Mesendoderm (in vitro differentiated cells): Measurements from ENCODE around the gene POGLUT2.

Source experiments
- DNase-seq: peaks from one replicate; pipeline ENCODE4 v3.0.0; 2013
- H2AK5ac ChIP-seq: 2 replicates; pipeline ENCODE4 v1.6.1; 2013; ENCODE audit warnings: low read length, inconsistent platforms
- H2BK120ac ChIP-seq: 2 replicates; pipeline ENCODE4 v1.6.1; 2013; ENCODE audit warnings: low read depth, mild to moderate bottlenecking, low read length, moderate library complexity, mixed read lengths
- H2BK15ac ChIP-seq: replicated peaks from 2 replicates; pipeline ENCODE4 v1.6.1; 2013; ENCODE audit warnings: low read depth, mild to moderate bottlenecking, moderate library complexity
- H2BK5ac ChIP-seq: 2 replicates; pipeline ENCODE4 v1.6.1; 2013; ENCODE audit warnings: low read length, inconsistent platforms
- H3K18ac ChIP-seq: 2 replicates; pipeline ENCODE4 v1.6.1; 2013; ENCODE audit warnings: mild to moderate bottlenecking, low read length, mixed read lengths
- H3K23ac ChIP-seq: one replicate; pipeline ENCODE4 v1.6.1; 2013; ENCODE audit warnings: low read length
- H3K27ac ChIP-seq: 2 replicates; pipeline ENCODE4 v1.5.1; 2013; ENCODE audit warnings: low read depth, mild to moderate bottlenecking, inconsistent platforms, low read length, moderate library complexity
- H3K27me3 ChIP-seq: 2 replicates; pipeline ENCODE4 v1.6.1; 2013; ENCODE audit warnings: low read length, control low read depth, mild to moderate bottlenecking, inconsistent platforms; ENCODE audit not compliant: insufficient read depth, poor library complexity
- H3K36me3 ChIP-seq: 2 replicates; pipeline ENCODE4 v1.6.1; 2013; ENCODE audit warnings: low read length, inconsistent platforms; ENCODE audit not compliant: control insufficient read depth, insufficient read depth
- H3K4ac ChIP-seq: one replicate; pipeline ENCODE4 v1.6.1; 2013; ENCODE audit warnings: low read depth, mild to moderate bottlenecking, low read length, moderate library complexity
- H3K4me1 ChIP-seq: 2 replicates; pipeline ENCODE4 v1.6.1; 2013; ENCODE audit warnings: low read depth, low read length, inconsistent platforms; ENCODE audit not compliant: control insufficient read depth
- H3K4me2 ChIP-seq: 2 replicates; pipeline ENCODE4 v1.6.1; 2013; ENCODE audit warnings: low read length
- H3K4me3 ChIP-seq: 2 replicates; pipeline ENCODE4 v1.5.1; 2013; ENCODE audit warnings: mild to moderate bottlenecking, low read length
- H3K56ac ChIP-seq: one replicate; pipeline ENCODE4 v1.6.1; 2013; ENCODE audit warnings: low read length
- H3K79me1 ChIP-seq: 2 replicates; pipeline ENCODE4 v1.6.1; 2013; ENCODE audit warnings: low read length, inconsistent platforms
- H3K79me2 ChIP-seq: 2 replicates; pipeline ENCODE4 v1.6.1; 2013; ENCODE audit warnings: mild to moderate bottlenecking, low read length; ENCODE audit not compliant: control insufficient read depth, insufficient read depth
- H3K9ac ChIP-seq: 2 replicates; pipeline ENCODE4 v1.6.1; 2013; ENCODE audit warnings: low read length, inconsistent platforms
- H4K5ac ChIP-seq: one replicate; pipeline ENCODE4 v1.6.1; 2013; ENCODE audit warnings: low read length
- H4K8ac ChIP-seq: one replicate; pipeline ENCODE4 v1.6.1; 2013; ENCODE audit warnings: low read depth, mild to moderate bottlenecking, control low read depth, low read length, moderate library complexity
- WGBS: extraction: QIAGEN DNeasy Blood & Tissue Kit; methylation state at CpG from one replicate; pipeline ENCODE4 v1.1.7; 2013; ENCODE audit warnings: low lambda C conversion rate, missing lambda C conversion rate; ENCODE audit not compliant: insufficient coverage; ENCODE audit errors: extremely low coverage; 5-methylcytosine and 5-hydroxymethylcytosine counted together

POGLUT2 gene

GRCh38 chr13:102770435-102770834, 28.3 kb downstream of the POGLUT2 start:
- Histone ChIP-seq H3K79me2 (no peaks in the 10 kb centered on the region), H3K27me3 (no peaks in the 10 kb centered on the region), H3K4ac (no peak overlapping the region), H2BK5ac (no peak overlapping the region), H3K36me3 (no peaks in the 10 kb centered on the region), H3K27ac (no peak overlapping the region), H4K5ac (no peak overlapping the region), H3K4me3 (no peak overlapping the region), H2AK5ac (no peak overlapping the region), H3K79me1 (no peaks in the 10 kb centered on the region), H2BK120ac (no peak overlapping the region), H3K56ac (no peak overlapping the region), H2BK15ac (no peak overlapping the region), H3K18ac (no peak overlapping the region), H3K23ac (no peak overlapping the region), H3K9ac (no peak overlapping the region), H4K8ac (no peak overlapping the region), H3K4me2 (no peak overlapping the region), H3K4me1 (peaks cover 2% of the 10 kb centered on the region)
- no CpG with 5 or more reads among the region's 2 CpGs for WGBS
- no peak for DNase-seq

GRCh38 chr13:102769679-102770078, 29.1 kb downstream of the POGLUT2 start:
- Histone ChIP-seq H2AK5ac (no peak overlapping the region), H4K8ac (no peak overlapping the region), H3K4me3 (no peak overlapping the region), H3K36me3 (no peaks in the 10 kb centered on the region), H3K79me2 (no peaks in the 10 kb centered on the region), H3K79me1 (no peaks in the 10 kb centered on the region), H3K56ac (no peak overlapping the region), H3K23ac (no peak overlapping the region), H3K27me3 (no peaks in the 10 kb centered on the region), H3K4me1 (peaks cover 2% of the 10 kb centered on the region), H4K5ac (no peak overlapping the region), H2BK120ac (no peak overlapping the region), H3K4me2 (no peak overlapping the region), H3K9ac (no peak overlapping the region), H3K18ac (no peak overlapping the region), H2BK15ac (no peak overlapping the region), H3K4ac (no peak overlapping the region), H2BK5ac (no peak overlapping the region), H3K27ac (no peak overlapping the region)
- DNase-seq = no peak
- no CpG with 5 or more reads among the region's 4 CpGs for WGBS

GRCh38 chr13:102768909-102769308, 29.9 kb downstream of the POGLUT2 start:
- Histone ChIP-seq H3K18ac (no peak overlapping the region), H2AK5ac (no peak overlapping the region), H3K9ac (no peak overlapping the region), H4K5ac (no peak overlapping the region), H3K4me2 (no peak overlapping the region), H3K56ac (no peak overlapping the region), H3K79me1 (no peaks in the 10 kb centered on the region), H3K27me3 (no peaks in the 10 kb centered on the region), H2BK5ac (no peak overlapping the region), H2BK15ac (no peak overlapping the region), H3K27ac (no peak overlapping the region), H3K4ac (no peak overlapping the region), H3K79me2 (no peaks in the 10 kb centered on the region), H2BK120ac (no peak overlapping the region), H3K4me3 (no peak overlapping the region), H3K23ac (no peak overlapping the region), H3K4me1 (peaks cover under 1% of the 10 kb centered on the region), H4K8ac (no peak overlapping the region), H3K36me3 (no peaks in the 10 kb centered on the region)
- DNase-seq = no peak
- WGBS = no CpG with 5 or more reads among the region's 2 CpGs

- no peak for DNase-seq
- Histone ChIP-seq H2BK120ac (no peak overlapping the region), H3K9ac (no peak overlapping the region), H2BK5ac (no peak overlapping the region), H4K5ac (no peak overlapping the region), H3K18ac (no peak overlapping the region), H3K23ac (no peak overlapping the region), H3K27me3 (no peaks in the 10 kb centered on the region), H4K8ac (no peak overlapping the region), H3K27ac (no peak overlapping the region), H2BK15ac (no peak overlapping the region), H2AK5ac (no peak overlapping the region), H3K4me2 (no peak overlapping the region), H3K4me3 (no peak overlapping the region), H3K36me3 (no peaks in the 10 kb centered on the region), H3K56ac (no peak overlapping the region), H3K4ac (no peak overlapping the region), H3K79me1 (no peaks in the 10 kb centered on the region), H3K4me1 (no peaks in the 10 kb centered on the region), H3K79me2 (no peaks in the 10 kb centered on the region)
- no CpG with 5 or more reads among the region's 1 CpG for WGBS
Observed at GRCh38 chr13:102763741-102764140, 35.0 kb downstream of the POGLUT2 start.

- Histone ChIP-seq H3K4me3 (no peak overlapping the region), H3K4me1 (no peaks in the 10 kb centered on the region), H2AK5ac (no peak overlapping the region), H3K23ac (no peak overlapping the region), H3K9ac (no peak overlapping the region), H3K27ac (no peak overlapping the region), H3K18ac (no peak overlapping the region), H2BK120ac (no peak overlapping the region), H3K27me3 (no peaks in the 10 kb centered on the region), H3K79me1 (no peaks in the 10 kb centered on the region), H3K79me2 (no peaks in the 10 kb centered on the region), H3K4me2 (no peak overlapping the region), H2BK5ac (no peak overlapping the region), H4K5ac (no peak overlapping the region), H2BK15ac (no peak overlapping the region), H4K8ac (no peak overlapping the region), H3K36me3 (no peaks in the 10 kb centered on the region), H3K4ac (no peak overlapping the region), H3K56ac (no peak overlapping the region)
- no CpG with 5 or more reads among the region's 1 CpG for WGBS
- DNase-seq = no peak
Observed at GRCh38 chr13:102761071-102761470, 37.7 kb downstream of the POGLUT2 start.

- Histone ChIP-seq H3K18ac (no peak overlapping the region), H3K9ac (no peak overlapping the region), H3K23ac (no peak overlapping the region), H2BK120ac (no peak overlapping the region), H3K36me3 (no peaks in the 10 kb centered on the region), H3K56ac (no peak overlapping the region), H3K4ac (no peak overlapping the region), H2BK5ac (no peak overlapping the region), H3K4me3 (no peak overlapping the region), H3K4me2 (no peak overlapping the region), H3K79me2 (no peaks in the 10 kb centered on the region), H3K27ac (no peak overlapping the region), H2BK15ac (no peak overlapping the region), H4K5ac (no peak overlapping the region), H3K27me3 (no peaks in the 10 kb centered on the region), H4K8ac (no peak overlapping the region), H2AK5ac (no peak overlapping the region), H3K4me1 (no peaks in the 10 kb centered on the region), H3K79me1 (no peaks in the 10 kb centered on the region)
- WGBS = no CpG with 5 or more reads among the region's 2 CpGs
- DNase-seq = no peak
Observed at GRCh38 chr13:102758842-102759241, 39.9 kb downstream of the POGLUT2 start.
